C4-2B (cell line): ENCODE data around the gene JPT1.

Source experiments
- H3K27ac ChIP-seq: fragments of 450-650 bp; 2 replicates; pipeline ENCODE4 v1.5.1; 2017
- CTCF ChIP-seq: fragments of 450-650 bp; conservative IDR thresholded peaks from 2 replicates; pipeline ENCODE4 v1.5.1; 2017; ENCODE audit warnings: mild to moderate bottlenecking
- ZFX ChIP-seq: fragments of 450-650 bp; IDR thresholded peaks from 2 replicates; pipeline ENCODE4 v1.6.1; 2017

Gene JPT1

GRCh38 chr17:75113798-75114551 is 40.3 kb downstream of the JPT1 start:
- TF ChIP-seq CTCF (peak; percentile 98), ZFX (no peak)
- peak overlapping the region; percentile 36 for H3K27ac ChIP-seq

GRCh38 chr17:75111777-75112335 is 42.5 kb downstream of the JPT1 start:
- TF ChIP-seq CTCF (no peak), ZFX (no peak)

GRCh38 chr17:75110234-75110937 is 43.9 kb downstream of the JPT1 start:
- H3K27ac ChIP-seq = peak overlapping the region; percentile 82
- TF ChIP-seq CTCF (no peak), ZFX (no peak)

More at GRCh38 chr17:75111777-75112335, 42.5 kb downstream of the JPT1 start:
- H3K27ac ChIP-seq = no peak overlapping the region

- TF ChIP-seq CTCF (no peak), ZFX (no peak)
- peak within 1 kb of the TSS; percentile 82 for H3K27ac ChIP-seq
Measured at GRCh38 chr17:75109407-75110233, 44.7 kb downstream of the JPT1 start, which contains the start of gene ARMC7. ARMC7 (plus strand) TSS chr17:75109969; CDS start chr17:75110289, 320 bp downstream.

GRCh38 chr17:75109046-75109406 is 45.3 kb downstream of the JPT1 start:
- no peak for TF ChIP-seq CTCF
- no peak for TF ChIP-seq ZFX
- H3K27ac ChIP-seq = peak overlapping the region; percentile 82

- no peak overlapping the region for H3K27ac ChIP-seq
- TF ChIP-seq ZFX (no peak), CTCF (no peak)
Measured at GRCh38 chr17:75108193-75108592, 46.1 kb downstream of the JPT1 start.
